Astrocyte (in vitro differentiated cells and primary cell): ENCODE measurements around the gene COL23A1. TPM values are rescaled to one million over a fixed set of nuclear protein-coding genes. Genes with fewer than 3 reads are reported as not detected.

Source experiments
- DNase-seq: peaks from one replicate; pipeline ENCODE4 v3.0.0-alpha.2; 2010; ENCODE audit warnings: low read depth
- FAIRE-seq: peaks from 2 replicates; lab custom pipeline; 2011; peaks lifted over from hg19 to GRCh38; lab: Jason Lieb, UNC
- H2AFZ ChIP-seq: 2 replicates; pipeline ENCODE4 v1.6.0; 2012; ENCODE audit warnings: low read depth, low read length, inconsistent platforms
- H3K27ac ChIP-seq: 2 replicates; pipeline ENCODE4 v1.5.1; 2011; ENCODE audit warnings: low read depth, low read length, inconsistent platforms
- H3K27me3 ChIP-seq: 2 replicates; pipeline ENCODE4 v1.6.0; 2011; ENCODE audit warnings: low read length, inconsistent platforms; ENCODE audit not compliant: insufficient read depth
- H3K36me3 ChIP-seq: 2 replicates; pipeline ENCODE4 v1.5.1; 2011; ENCODE audit warnings: low read length, inconsistent platforms; ENCODE audit not compliant: insufficient read depth
- H3K4me1 ChIP-seq: 2 replicates; pipeline ENCODE4 v1.5.1; 2011; ENCODE audit warnings: low read length, inconsistent platforms; ENCODE audit not compliant: insufficient read depth
- H3K4me2 ChIP-seq: 2 replicates; pipeline ENCODE4 v1.6.0; 2012; ENCODE audit warnings: low read length, inconsistent platforms
- H3K4me3 ChIP-seq: 2 replicates; pipeline ENCODE4 v1.5.1; 2011; ENCODE audit warnings: low read depth, mild to moderate bottlenecking, low read length, inconsistent platforms; ENCODE audit not compliant: insufficient read depth
- H3K79me2 ChIP-seq: 2 replicates; pipeline ENCODE4 v1.6.0; 2012; ENCODE audit warnings: mild to moderate bottlenecking, low read length, inconsistent platforms; ENCODE audit not compliant: insufficient read depth
- H3K9ac ChIP-seq: 2 replicates; pipeline ENCODE4 v1.6.0; 2012; ENCODE audit warnings: mild to moderate bottlenecking, low read length, inconsistent platforms
- H3K9me3 ChIP-seq: 2 replicates; pipeline ENCODE4 v1.5.1; 2012; ENCODE audit warnings: low read depth, mild to moderate bottlenecking, low read length, inconsistent platforms; ENCODE audit not compliant: insufficient read depth
- H4K20me1 ChIP-seq: 2 replicates; pipeline ENCODE4 v1.6.0; 2012; ENCODE audit warnings: low read length, inconsistent platforms; ENCODE audit not compliant: insufficient read depth
- H3K27ac Mint-ChIP-seq: one replicate; pipeline ENCODE4 v1.8.0; 2021; ENCODE audit warnings: mild to moderate bottlenecking, mixed read lengths; ENCODE audit not compliant: unreplicated experiment
- H3K27me3 Mint-ChIP-seq: one replicate; pipeline ENCODE4 v1.8.0; 2021; ENCODE audit warnings: low read depth, mixed read lengths; ENCODE audit not compliant: unreplicated experiment
- H3K36me3 Mint-ChIP-seq: one replicate; pipeline ENCODE4 v1.8.0; 2021; ENCODE audit warnings: low read depth, mixed read lengths; ENCODE audit not compliant: unreplicated experiment
- H3K4me1 Mint-ChIP-seq: one replicate; pipeline ENCODE4 v1.8.0; 2021; ENCODE audit warnings: low read depth, mixed read lengths; ENCODE audit not compliant: unreplicated experiment
- H3K4me3 Mint-ChIP-seq: one replicate; pipeline ENCODE4 v1.8.0; 2021; ENCODE audit warnings: mild to moderate bottlenecking, moderate library complexity, mixed read lengths; ENCODE audit not compliant: unreplicated experiment
- H3K9me3 Mint-ChIP-seq: one replicate; pipeline ENCODE4 v1.8.0; 2021; ENCODE audit warnings: mild to moderate bottlenecking, mixed read lengths; ENCODE audit not compliant: unreplicated experiment
- EZH2 ChIP-seq: IDR thresholded peaks from 2 replicates; pipeline ENCODE4 v1.6.1; 2012; ENCODE audit warnings: mild to moderate bottlenecking, low read length, inconsistent platforms; ENCODE audit not compliant: insufficient read depth
- total RNA-seq: library from RNA; stranded (reverse); gene quantifications from 2 replicates; pipeline ENCODE4 v1.2.1, GENCODE V29; 2021
- TF ChIP-seq, protein P1 (sequence below): IDR thresholded peaks from 2 replicates; pipeline ENCODE4 v1.5.1; 2011; ENCODE audit warnings: low read depth, mild to moderate bottlenecking, inconsistent platforms, low read length, moderate library complexity; ENCODE audit not compliant: insufficient read depth

The COL23A1 gene
- total RNA-seq, 1 donor from 2014 or later = 0.16 TPM

DNA sequence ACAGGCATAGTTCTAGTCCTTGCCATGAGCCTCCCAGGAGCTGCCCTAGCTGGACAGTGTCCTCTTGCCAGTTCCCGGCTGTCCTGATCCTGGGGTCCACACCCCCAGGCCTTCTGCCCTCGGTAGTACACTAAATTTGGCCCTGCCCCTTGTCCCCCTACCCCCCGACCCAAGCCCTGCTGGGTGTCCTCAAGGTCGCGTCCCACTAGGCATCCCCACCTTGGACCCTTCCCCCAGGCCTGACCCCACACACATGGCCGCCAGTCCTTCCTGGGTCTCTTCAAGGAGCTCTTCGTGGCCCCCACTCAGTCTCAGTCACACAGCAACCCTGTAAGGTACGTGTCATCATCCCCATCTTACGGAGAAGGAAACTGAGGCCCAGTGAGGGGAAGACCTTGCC is 317.6 kb downstream of the COL23A1 start:
- no peak for FAIRE-seq

DNA sequence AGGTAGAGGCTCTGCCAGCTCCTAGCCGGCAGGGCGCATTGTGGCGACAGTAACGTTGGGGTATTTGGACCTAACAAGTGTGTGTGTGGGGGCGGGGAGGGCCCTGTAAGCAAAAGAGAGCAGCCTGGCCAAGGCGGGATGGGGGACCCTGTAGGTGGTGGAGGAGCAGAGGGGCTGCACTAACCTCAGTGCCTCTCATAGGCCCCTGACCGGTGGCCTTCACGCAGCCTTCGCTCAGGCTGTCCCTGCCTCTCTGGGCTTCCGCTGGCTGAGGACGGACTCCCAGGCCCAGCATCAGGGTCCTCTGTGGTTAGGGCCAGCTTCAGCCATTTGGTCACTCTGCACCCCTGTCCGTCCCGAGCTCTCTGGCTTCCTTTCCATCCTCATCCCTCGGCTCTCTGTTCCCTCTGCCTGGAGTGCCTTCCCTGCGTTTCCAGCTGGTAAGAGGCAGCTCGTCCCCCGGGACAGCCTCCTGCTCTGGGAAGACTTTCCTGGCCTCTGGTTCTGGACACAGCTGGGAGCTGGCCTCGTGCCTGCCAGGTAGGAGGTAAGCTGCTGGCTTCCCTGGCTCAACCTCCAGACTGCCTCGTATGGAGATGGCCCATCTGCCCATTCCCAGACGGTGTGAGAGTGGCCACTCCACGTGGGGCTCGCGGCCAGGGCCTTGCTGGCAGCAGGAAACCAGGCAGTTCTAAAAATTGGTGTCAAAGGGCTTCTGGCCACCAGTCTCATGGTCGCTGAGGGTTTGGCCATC is 318.3 kb downstream of the COL23A1 start:
- no peaks in the 10 kb centered on the region for H3K79me2 ChIP-seq

More for the DNA sequence above, 317.6 kb downstream of the COL23A1 start:
- no peak overlapping the region for H3K9ac ChIP-seq
- no peaks in the 10 kb centered on the region for H3K27me3 ChIP-seq
- no peak overlapping the region for H3K4me2 ChIP-seq
- H3K36me3 ChIP-seq = no peaks in the 10 kb centered on the region
- Mint-ChIP-seq H3K27me3 (peaks cover 41% of the 10 kb centered on the region), H3K9me3 (peaks cover 7% of the 10 kb centered on the region), H3K4me3 (no peak overlapping the region), H3K4me1 (no peaks in the 10 kb centered on the region), H3K27ac (no peak overlapping the region), H3K36me3 (peaks cover 6% of the 10 kb centered on the region)
- no peak overlapping the region for H3K27ac ChIP-seq
- H2AFZ ChIP-seq = no peak overlapping the region
- no peaks in the 10 kb centered on the region for H3K79me2 ChIP-seq
- TF ChIP-seq EZH2 = no peak
- TF ChIP-seq, protein P1, sequence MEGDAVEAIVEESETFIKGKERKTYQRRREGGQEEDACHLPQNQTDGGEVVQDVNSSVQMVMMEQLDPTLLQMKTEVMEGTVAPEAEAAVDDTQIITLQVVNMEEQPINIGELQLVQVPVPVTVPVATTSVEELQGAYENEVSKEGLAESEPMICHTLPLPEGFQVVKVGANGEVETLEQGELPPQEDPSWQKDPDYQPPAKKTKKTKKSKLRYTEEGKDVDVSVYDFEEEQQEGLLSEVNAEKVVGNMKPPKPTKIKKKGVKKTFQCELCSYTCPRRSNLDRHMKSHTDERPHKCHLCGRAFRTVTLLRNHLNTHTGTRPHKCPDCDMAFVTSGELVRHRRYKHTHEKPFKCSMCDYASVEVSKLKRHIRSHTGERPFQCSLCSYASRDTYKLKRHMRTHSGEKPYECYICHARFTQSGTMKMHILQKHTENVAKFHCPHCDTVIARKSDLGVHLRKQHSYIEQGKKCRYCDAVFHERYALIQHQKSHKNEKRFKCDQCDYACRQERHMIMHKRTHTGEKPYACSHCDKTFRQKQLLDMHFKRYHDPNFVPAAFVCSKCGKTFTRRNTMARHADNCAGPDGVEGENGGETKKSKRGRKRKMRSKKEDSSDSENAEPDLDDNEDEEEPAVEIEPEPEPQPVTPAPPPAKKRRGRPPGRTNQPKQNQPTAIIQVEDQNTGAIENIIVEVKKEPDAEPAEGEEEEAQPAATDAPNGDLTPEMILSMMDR = no peak
- no peaks in the 10 kb centered on the region for H4K20me1 ChIP-seq
- DNase-seq = no peak
- no peak overlapping the region for H3K4me3 ChIP-seq
- H3K9me3 ChIP-seq = peaks cover 7% of the 10 kb centered on the region
- H3K4me1 ChIP-seq = no peaks in the 10 kb centered on the region

More for the DNA sequence above, 318.3 kb downstream of the COL23A1 start:
- FAIRE-seq (no peak), DNase-seq (no peak)
- no peak overlapping the region for H3K4me2 ChIP-seq
- H3K4me1 Mint-ChIP-seq = no peaks in the 10 kb centered on the region
- no peak overlapping the region for H3K27ac ChIP-seq
- H3K36me3 ChIP-seq = no peaks in the 10 kb centered on the region
- peaks cover 7% of the 10 kb centered on the region for H3K9me3 Mint-ChIP-seq
- no peak overlapping the region for H3K4me3 Mint-ChIP-seq
- H3K27me3 Mint-ChIP-seq = peaks cover 38% of the 10 kb centered on the region
- peaks cover 7% of the 10 kb centered on the region for H3K9me3 ChIP-seq
- TF ChIP-seq, protein P1 = no peak
- TF ChIP-seq EZH2 = no peak
- H3K4me1 ChIP-seq = no peaks in the 10 kb centered on the region
- peaks cover 6% of the 10 kb centered on the region for H3K36me3 Mint-ChIP-seq
- H3K9ac ChIP-seq = no peak overlapping the region
- no peaks in the 10 kb centered on the region for H4K20me1 ChIP-seq
- H3K27ac Mint-ChIP-seq = no peak overlapping the region
- H3K27me3 ChIP-seq = no peaks in the 10 kb centered on the region
- H2AFZ ChIP-seq = no peak overlapping the region
- H3K4me3 ChIP-seq = no peak overlapping the region
